PC-3 (cell line): ENCODE results near the gene GBP5. TPM values are rescaled to one million over a fixed set of nuclear protein-coding genes. Genes with fewer than 3 reads are reported as not detected.

Experiments
- ATAC-seq: fragments of 200-7000 bp; cut with Tn5 transposase; 2 replicates; pipeline ENCODE4 v1.9.1; 2020; ENCODE audit warnings: mild to moderate bottlenecking, moderate library complexity
- BruUV-seq: library from RNA; stranded (reverse); fragments of 400-500 nt; replicated peaks from 2 replicates; lab custom pipeline; 2021; lab: Mats Ljungman, UMichigan
- CTCF ChIA-PET: fragments of 300-600 bp; sonication (Branson Sonifier 250); formaldehyde crosslinking; loops from one replicate; lab custom pipeline; 2022; ENCODE audit warnings: antibody characterized with exemption; lab: Charles Lee
- POLR2A ChIA-PET: fragments of 300-600 bp; sonication (Branson Sonifier 250); formaldehyde crosslinking; loops from one replicate; lab custom pipeline; 2022; ENCODE audit warnings: antibody characterized with exemption; ENCODE audit not compliant: unreplicated experiment; lab: Charles Lee
- DNase-seq: peaks from one replicate; pipeline ENCODE4 v3.0.0-alpha.2; 2015
- H2AFZ ChIP-seq: fragments of 300-600 bp; sonication (generic); 2 replicates; pipeline ENCODE4 v1.6.0; 2016; ENCODE audit warnings: antibody characterized with exemption, low read length
- H3F3A ChIP-seq: fragments of 300-600 bp; sonication (generic); one replicate; pipeline ENCODE4 v1.6.0; 2017; ENCODE audit warnings: antibody characterized with exemption, low read length, control low read depth, mild to moderate bottlenecking; ENCODE audit not compliant: unreplicated experiment
- H3K27ac ChIP-seq: fragments of 300-600 bp; sonication (generic); 2 replicates; pipeline ENCODE4 v1.5.1; 2016; ENCODE audit warnings: mild to moderate bottlenecking, low read length
- H3K27me3 ChIP-seq: fragments of 300-600 bp; sonication (generic); 2 replicates; pipeline ENCODE4 v1.6.1; 2016; ENCODE audit warnings: low read length, mixed read lengths
- H3K36me3 ChIP-seq: fragments of 300-600 bp; sonication (generic); 2 replicates; pipeline ENCODE4 v1.6.1; 2016; ENCODE audit warnings: low read depth, mixed run types, low read length, mixed read lengths
- H3K4me1 ChIP-seq: fragments of 300-600 bp; sonication (generic); 2 replicates; pipeline ENCODE4 v1.5.1; 2016; ENCODE audit warnings: low read length; ENCODE audit not compliant: insufficient read depth
- H3K4me2 ChIP-seq: fragments of 300-600 bp; sonication (generic); 2 replicates; pipeline ENCODE4 v1.6.0; 2016; ENCODE audit warnings: low read length
- H3K4me3 ChIP-seq: fragments of 300-600 bp; sonication (generic); 2 replicates; pipeline ENCODE4 v1.5.1; 2016; ENCODE audit warnings: mild to moderate bottlenecking, low read length, mixed read lengths
- H3K79me2 ChIP-seq: fragments of 300-600 bp; sonication (generic); 2 replicates; pipeline ENCODE4 v1.6.1; 2017; ENCODE audit warnings: low read length, mixed read lengths
- H3K9ac ChIP-seq: fragments of 300-600 bp; sonication (generic); 2 replicates; pipeline ENCODE4 v1.6.0; 2016; ENCODE audit warnings: mild to moderate bottlenecking, low read length
- H3K9me2 ChIP-seq: fragments of 300-600 bp; sonication (generic); replicated peaks from 2 replicates; pipeline ENCODE4 v1.6.1; 2016; ENCODE audit warnings: mixed run types, low read length, mixed read lengths
- H3K9me3 ChIP-seq: fragments of 300-600 bp; sonication (generic); 2 replicates; pipeline ENCODE4 v1.6.1; 2016; ENCODE audit warnings: low read length, mixed read lengths
- H4K20me1 ChIP-seq: fragments of 300-600 bp; sonication (generic); 2 replicates; pipeline ENCODE4 v1.6.1; 2016; ENCODE audit warnings: low read length, mixed read lengths
- CTCF ChIP-seq: fragments of 300-600 bp; sonication (generic); conservative IDR thresholded peaks from 2 replicates; pipeline ENCODE4 v1.5.1; 2017; ENCODE audit warnings: antibody characterized with exemption, low read depth, mild to moderate bottlenecking, low read length
- EZH2 ChIP-seq: fragments of 300-600 bp; sonication (generic); IDR thresholded peaks from one replicate; pipeline ENCODE4 v1.6.1; 2017; ENCODE audit warnings: antibody characterized with exemption, mild to moderate bottlenecking, low read length; ENCODE audit not compliant: unreplicated experiment
- EZH2phosphoT487 ChIP-seq: fragments of 300-600 bp; sonication (generic); IDR thresholded peaks from 2 replicates; pipeline ENCODE4 v1.6.1; 2018; ENCODE audit warnings: mild to moderate bottlenecking, antibody characterized with exemption, low read length, borderline replicate concordance
- intact Hi-C: fragments of 100-400 bp; cut with micrococcal nuclease; formaldehyde crosslinking; loops from 2 replicates; pipeline ENCODE4 v1.9.0; 2023
- total RNA-seq: library from RNA; depleted of rRNA; stranded (reverse); fragments of >200 nt; gene quantifications from 2 replicates; pipeline ENCODE4 v1.2.3, GENCODE V29; 2014

GBP5 gene
- total RNA-seq, 1 experiment from 2014 or later = not detected

- H3K9me2 ChIP-seq = 0 out of 2 replicates have a peak, but pooled peaks cover 6% of the 10 kb centered on the region
- H3K27me3 ChIP-seq = no peaks in the 10 kb centered on the region
- no peak overlapping the region for H3K27ac ChIP-seq
- no peak overlapping the region for H3K4me2 ChIP-seq
- H3K36me3 ChIP-seq = no peaks in the 10 kb centered on the region
- peak overlapping the region; percentile 47; the same call in 1 of the 2 replicates for H2AFZ ChIP-seq
- peaks cover 26% of the 10 kb centered on the region for H3K4me1 ChIP-seq
- H3F3A ChIP-seq = no peaks in the 10 kb centered on the region
- H3K9me3 ChIP-seq = no peaks in the 10 kb centered on the region
- no peak overlapping the region for H3K4me3 ChIP-seq
- DNase-seq (no peak), ATAC-seq (no peak)
- H3K9ac ChIP-seq = no peak overlapping the region
- H3K79me2 ChIP-seq = no peaks in the 10 kb centered on the region
- POLR2A ChIA-PET = no interaction called here
- H4K20me1 ChIP-seq = no peaks in the 10 kb centered on the region
- TF ChIP-seq CTCF = no peak
- no peak for TF ChIP-seq EZH2
- TF ChIP-seq EZH2phosphoT487 = no peak
- CTCF ChIA-PET = no interaction called here
- intact Hi-C loops = no loop called here
- no TSS peak for BruUV-seq
Observed at GRCh38 chr1:89309828-89310227, 37.2 kb upstream of the GBP5 start.

DNA sequence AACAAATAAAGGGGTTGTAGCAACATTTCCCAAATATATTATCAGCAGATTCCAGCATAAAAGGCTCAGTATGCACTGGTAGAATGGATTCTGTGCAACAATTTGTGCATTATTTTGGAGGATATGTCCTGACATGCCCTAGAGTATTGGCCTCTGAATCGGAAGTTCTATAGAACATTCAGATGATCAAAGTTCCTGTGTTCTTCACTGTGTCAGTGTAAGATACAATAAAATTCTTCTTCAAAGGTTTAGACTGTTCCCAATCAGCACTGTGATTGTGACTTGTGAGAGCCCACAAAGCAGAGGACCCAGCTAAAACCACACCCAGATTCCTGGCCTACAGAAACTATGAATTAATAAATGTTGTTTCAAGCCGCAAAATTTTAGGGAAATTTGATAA, 33.6 kb upstream of the GBP5 start:
- intact Hi-C loops = no loop called here
- ATAC-seq (no peak), DNase-seq (no peak)
- Histone ChIP-seq H2AFZ (no peak overlapping the region), H3K4me3 (no peak overlapping the region), H3F3A (no peaks in the 10 kb centered on the region), H3K27ac (no peak overlapping the region), H3K9ac (no peak overlapping the region), H3K4me1 (peaks cover 13% of the 10 kb centered on the region), H3K9me3 (no peaks in the 10 kb centered on the region), H3K27me3 (0 out of 2 replicates have a peak, but pooled peaks cover 5% of the 10 kb centered on the region), H3K36me3 (no peaks in the 10 kb centered on the region), H3K4me2 (no peak overlapping the region), H4K20me1 (no peaks in the 10 kb centered on the region), H3K79me2 (no peaks in the 10 kb centered on the region), H3K9me2 (0 out of 2 replicates have a peak, but pooled peaks cover 6% of the 10 kb centered on the region)
- TF ChIP-seq EZH2phosphoT487 = no peak
- TF ChIP-seq EZH2 = no peak
- TF ChIP-seq CTCF = no peak
- ChIA-PET CTCF (no interaction called here), POLR2A (no interaction called here)
- BruUV-seq = no TSS peak

GRCh38 chr1:89305493-89305892, 32.8 kb upstream of the GBP5 start:
- no peak for ATAC-seq
- Histone ChIP-seq H3K9ac (no peak overlapping the region), H3K4me1 (peaks cover 5% of the 10 kb centered on the region; the same call in 1 of the 2 replicates), H3K4me3 (no peak overlapping the region), H3K9me3 (no peaks in the 10 kb centered on the region), H3F3A (no peaks in the 10 kb centered on the region), H3K36me3 (no peaks in the 10 kb centered on the region), H4K20me1 (no peaks in the 10 kb centered on the region), H3K79me2 (no peaks in the 10 kb centered on the region), H3K9me2 (0 out of 2 replicates have a peak, but pooled peaks cover 6% of the 10 kb centered on the region), H3K27me3 (0 out of 2 replicates have a peak, but pooled peaks cover 5% of the 10 kb centered on the region), H2AFZ (no peak overlapping the region), H3K27ac (no peak overlapping the region), H3K4me2 (no peak overlapping the region)
- intact Hi-C loops = no loop called here
- TF ChIP-seq EZH2 = no peak
- no peak for TF ChIP-seq EZH2phosphoT487
- TF ChIP-seq CTCF = no peak
- CTCF ChIA-PET = no interaction called here
- POLR2A ChIA-PET = no interaction called here
- no TSS peak for BruUV-seq
- no peak for DNase-seq
